ENCODE results near the gene PLA2G6. TPM values are rescaled to one million over a fixed set of nuclear protein-coding genes. Genes with fewer than 3 reads are reported as not detected.
"Not testable (repeated sequence)": the region's sequence is repeated elsewhere in the genome, so short reads cannot be mapped to it uniquely, and the experiment has no call there.

The PLA2G6 gene
- total RNA-seq, 2 experiments from 2014 or later: 25.5 to 28.4 TPM

DNA sequence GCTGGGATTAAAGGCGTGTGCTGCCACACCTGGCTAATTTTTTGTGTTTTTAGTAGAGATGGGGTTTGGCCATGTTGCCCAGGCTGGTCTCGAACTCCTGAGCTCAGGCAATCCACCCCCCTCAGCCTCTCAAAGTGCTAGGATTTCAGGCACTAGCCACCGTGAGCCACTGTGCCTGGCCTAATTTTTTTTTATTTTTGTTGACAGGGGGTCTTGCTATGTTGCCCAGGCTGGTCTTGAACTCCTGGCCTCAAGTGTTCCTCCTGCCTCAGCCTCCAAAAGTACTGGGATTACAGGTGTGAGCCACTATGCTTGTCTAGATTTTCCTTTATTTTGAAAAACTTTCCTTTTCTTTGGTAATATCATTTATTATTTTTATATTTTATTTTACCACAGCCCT lies 35.5 kb downstream of the PLA2G6 start:
- POLR2A ChIA-PET: not testable (repeated sequence)
- CTCF ChIA-PET: interaction anchor here (0.7 to 0.9 kb wide), 2 partner anchors 9 to 46 kb away, joined by 4 to 5 read pairs; no protein-coding TSS in a partner anchor

DNA sequence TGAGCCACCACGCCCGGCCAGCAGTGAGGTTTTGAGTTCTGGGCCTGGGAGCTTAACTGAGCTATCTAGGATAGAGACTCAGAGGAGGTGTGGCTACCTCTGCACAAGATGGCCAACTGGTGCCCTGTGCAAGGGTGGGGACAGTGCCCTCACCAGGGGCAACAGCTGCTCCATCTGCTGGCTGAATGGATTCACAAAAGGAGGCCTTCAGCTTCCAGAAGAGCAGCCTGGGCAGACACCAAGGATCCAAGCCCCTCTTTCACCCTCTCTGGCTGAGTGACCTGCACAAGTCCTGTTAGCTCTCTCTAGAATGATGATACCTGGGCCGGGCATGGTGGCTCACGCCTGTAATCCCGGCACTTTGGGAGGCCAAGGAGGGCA lies 37.6 kb downstream of the PLA2G6 start:
- ChIA-PET POLR2A (no interaction called here), CTCF (interaction anchor here (0.9 kb wide), 1 partner anchor 29 kb away, joined by 3 read pairs; no protein-coding TSS in a partner anchor)

DNA sequence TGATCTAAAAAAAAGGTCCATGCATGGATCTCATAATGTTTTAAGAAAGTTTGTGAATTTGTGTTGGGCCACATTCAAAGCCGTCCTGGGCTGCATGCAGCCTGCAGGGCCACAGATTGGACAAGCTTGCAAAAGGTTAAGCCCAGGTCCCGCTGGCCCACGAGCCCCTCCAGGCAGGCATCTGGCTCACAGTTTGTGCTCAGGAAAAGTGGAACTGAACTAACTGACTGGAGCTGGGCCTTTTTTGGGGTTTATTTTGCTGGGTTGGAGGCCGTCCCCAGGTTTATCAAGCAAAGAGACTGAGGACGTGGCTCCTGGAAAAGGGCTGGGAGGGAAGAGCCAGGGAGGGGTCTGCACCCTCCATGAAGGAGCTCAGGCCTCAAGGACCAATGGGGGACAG lies 39.0 kb downstream of the PLA2G6 start:
- POLR2A ChIA-PET: no interaction called here

DNA sequence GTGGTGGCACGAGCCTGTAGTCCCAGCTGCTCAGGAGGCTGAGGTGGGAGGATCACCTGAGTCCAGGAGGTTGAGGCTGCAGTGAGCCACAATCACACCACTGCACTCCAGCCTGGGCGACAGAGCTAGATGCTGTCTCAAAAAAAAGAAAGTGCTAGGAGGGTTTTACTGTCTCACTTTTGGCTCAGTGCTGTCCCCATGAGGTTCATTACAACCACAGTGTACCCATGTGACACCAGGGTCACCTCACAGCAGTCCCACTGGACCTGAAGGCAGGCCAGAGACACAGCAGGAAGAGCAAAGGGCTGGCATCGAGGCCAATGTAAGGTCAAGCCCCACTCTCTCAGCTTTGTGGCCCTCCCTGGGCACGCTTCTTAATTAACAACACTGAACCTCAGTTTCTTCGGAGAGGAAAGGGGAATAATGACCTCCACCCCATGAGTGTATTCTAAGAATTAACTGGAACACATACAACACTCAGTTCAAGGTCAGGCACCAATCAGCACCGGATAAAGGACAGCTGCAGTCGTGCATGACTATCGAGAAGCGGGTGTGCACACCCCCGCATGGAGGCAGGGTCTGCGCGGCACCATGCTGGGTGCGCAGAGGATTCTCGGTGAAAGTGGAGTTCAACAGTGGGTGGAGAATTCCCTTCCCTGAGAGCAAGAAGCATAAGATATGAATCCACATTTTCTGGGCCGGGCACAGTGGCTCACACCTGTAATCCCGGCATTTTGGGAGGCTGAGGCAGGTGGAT lies 40.2 kb downstream of the PLA2G6 start:
- ChIA-PET POLR2A (no interaction called here), CTCF (no interaction called here)

More for the DNA sequence above, 39.0 kb downstream of the PLA2G6 start:
- CTCF ChIA-PET: interaction anchor here (0.7 kb wide), 1 partner anchor 178 kb away, joined by 6 read pairs; no protein-coding TSS in a partner anchor

DNA sequence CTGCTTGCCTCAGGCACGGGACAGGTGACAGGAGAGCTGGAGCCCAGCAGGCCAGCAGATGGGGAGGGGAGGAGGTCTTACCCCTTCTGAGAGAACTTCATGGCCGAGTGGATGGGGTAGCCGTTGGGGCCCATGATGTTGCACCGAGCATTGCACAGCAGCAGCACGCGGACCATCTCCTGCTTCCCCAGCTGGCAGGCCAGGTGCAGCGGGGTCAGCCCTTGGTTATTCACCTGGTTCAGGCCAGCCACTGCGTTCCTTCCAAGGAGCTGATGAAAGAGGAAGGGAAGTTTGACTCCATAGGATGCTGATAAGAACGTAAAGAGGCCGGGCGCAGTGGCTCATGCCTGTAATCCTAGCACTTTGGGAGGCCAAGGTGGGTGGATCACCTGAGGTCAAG lies 41.7 kb downstream of the PLA2G6 start:
- POLR2A ChIA-PET: interaction anchor here (0.6 kb wide), 1 partner anchor 31 kb away, joined by 5 read pairs; no protein-coding TSS in a partner anchor

DNA sequence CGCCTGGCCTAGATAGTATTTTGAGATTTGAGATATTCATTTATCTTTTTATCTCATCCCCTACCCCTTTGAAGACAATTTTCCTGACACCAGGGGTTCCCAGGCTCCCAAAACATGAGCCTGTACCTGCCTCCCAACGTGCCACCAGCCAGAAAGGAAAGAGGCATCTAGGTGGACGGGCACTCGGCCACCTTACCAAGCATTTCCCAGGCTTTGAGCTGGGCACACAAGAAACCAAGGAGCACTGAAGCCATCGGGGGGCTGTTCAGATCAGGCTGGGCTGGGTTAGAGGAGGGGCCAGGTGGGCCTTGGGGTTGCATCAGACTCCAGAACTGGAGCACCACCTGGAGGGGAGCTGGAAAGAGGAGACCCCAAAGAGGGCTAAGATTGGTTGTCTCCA lies 42.7 kb downstream of the PLA2G6 start:
- POLR2A ChIA-PET: no interaction called here
- CTCF ChIA-PET: interaction anchor here (1.3 kb wide), 1 partner anchor 25 kb away, joined by 4 read pairs; no protein-coding TSS in a partner anchor

More for the DNA sequence above, 41.7 kb downstream of the PLA2G6 start:
- CTCF ChIA-PET: interaction anchor here (0.6 to 1.3 kb wide), 2 partner anchors 26 to 171 kb away, joined by 3 to 4 read pairs; no protein-coding TSS in a partner anchor

DNA sequence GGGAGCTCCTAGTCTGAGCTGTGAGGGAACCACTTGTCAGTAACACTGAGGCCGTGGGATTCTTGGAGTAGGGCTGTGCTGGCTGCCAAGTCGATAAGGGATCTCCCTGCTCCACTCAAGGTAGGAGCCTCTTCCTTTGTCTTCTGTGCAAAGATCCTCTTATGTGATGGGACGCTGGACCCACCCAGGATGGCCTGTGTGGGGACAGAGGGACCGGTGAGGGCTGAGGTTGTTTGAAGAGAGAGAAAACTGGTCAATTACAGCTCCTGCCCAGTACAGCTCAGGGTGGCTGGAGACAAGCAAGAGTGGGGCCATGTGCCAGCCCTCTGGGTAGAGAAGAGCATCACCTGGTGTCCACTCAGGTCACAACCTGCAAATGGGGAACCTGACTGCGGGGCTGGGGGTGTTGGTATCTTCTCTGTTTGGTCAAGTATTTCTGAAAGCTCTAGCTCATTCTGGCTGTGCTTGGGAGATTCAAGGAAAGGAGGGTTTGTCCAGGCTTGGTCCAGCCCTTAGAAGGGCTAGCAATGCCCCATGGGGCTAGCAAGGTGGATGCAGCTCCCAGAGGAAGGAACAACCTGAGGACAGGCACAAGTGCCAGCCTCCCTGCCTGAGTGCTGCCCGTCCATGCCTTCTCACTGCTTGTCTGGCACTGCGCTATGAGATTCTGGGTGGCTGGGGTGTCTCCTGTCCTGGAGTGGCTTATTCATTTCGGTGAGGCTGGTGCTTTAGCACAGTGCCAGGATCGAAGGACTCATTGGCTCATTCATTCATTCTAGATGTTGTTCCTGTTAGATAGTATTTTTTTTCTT lies 43.5 kb downstream of the PLA2G6 start:
- CTCF ChIA-PET: interaction anchor here (0.9 kb wide), 1 partner anchor 175 kb away, joined by 3 read pairs; no protein-coding TSS in a partner anchor
- POLR2A ChIA-PET: no interaction called here

DNA sequence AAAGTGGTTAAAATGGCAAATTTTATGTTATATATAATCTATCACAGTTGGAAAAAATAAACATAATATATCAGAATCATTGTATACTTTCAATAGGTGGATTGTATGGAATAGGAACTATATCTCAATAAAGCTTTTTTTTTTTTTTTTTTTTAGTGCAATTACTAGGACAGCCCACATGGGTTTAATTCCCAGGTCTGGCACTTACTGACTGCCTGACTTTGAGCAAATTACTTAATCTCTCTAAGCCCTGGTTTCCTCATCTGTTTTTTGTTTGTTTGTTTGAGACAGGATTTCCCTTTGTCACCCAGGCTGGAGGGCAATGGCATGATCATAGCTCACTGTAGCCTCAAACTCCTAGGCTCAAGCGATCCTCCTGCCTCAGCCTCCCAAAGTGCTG lies 45.0 kb downstream of the PLA2G6 start:
- ChIA-PET POLR2A (no interaction called here), CTCF (interaction anchor here (0.6 to 0.9 kb wide), 5 partner anchors 9 to 1885 kb away, joined by 3 to 4 read pairs (median 3); no protein-coding TSS in a partner anchor)

DNA sequence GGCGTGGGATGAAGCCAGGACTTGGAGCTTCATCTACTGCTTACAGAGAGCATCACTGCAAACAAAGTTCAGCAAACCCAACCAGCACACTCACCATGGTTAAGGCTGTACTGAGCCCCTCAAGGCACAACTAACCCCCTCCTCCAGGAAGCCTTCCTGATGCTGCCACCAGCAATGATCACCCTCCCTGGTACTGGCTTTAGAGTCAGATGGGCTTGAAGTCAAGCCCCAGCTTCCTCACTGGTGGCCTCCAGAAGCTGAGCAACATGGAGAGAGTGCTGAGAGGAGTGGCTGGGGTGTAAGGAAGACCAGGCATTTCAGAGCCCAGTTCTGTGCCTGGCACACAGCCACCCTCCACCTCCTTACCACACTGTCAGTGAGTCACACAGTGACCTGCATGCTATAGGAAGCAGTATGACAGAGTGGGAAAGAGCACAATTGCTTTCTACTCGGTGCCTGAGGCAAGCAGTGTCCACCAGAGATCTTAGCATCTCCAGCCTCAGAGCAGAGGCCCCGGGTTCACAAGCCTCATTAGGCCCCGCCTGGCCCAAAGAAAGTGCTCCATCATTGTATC lies 46.4 kb downstream of the PLA2G6 start:
- POLR2A ChIA-PET: no interaction called here
- CTCF ChIA-PET: no interaction called here

DNA sequence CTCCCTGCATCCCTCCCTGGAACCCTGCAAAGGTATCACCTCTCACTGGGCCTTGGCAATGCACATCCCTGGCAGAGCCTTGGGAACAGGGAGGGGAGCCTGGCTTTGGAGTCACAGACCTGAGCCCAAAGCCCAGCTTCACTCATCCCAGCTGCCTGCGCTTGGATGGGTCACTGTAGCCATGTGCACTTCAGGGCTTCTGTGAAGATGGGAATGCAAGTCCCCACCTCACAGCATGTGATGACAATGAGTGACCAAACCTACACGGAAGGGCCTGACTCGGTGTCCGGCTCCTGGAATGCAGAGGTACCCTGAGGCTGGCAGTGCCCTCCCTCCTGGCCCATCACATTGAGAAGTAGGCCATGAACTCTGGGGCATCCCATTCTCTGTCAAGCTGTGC lies 48.3 kb downstream of the PLA2G6 start:
- CTCF ChIA-PET: no interaction called here
- POLR2A ChIA-PET: no interaction called here

DNA sequence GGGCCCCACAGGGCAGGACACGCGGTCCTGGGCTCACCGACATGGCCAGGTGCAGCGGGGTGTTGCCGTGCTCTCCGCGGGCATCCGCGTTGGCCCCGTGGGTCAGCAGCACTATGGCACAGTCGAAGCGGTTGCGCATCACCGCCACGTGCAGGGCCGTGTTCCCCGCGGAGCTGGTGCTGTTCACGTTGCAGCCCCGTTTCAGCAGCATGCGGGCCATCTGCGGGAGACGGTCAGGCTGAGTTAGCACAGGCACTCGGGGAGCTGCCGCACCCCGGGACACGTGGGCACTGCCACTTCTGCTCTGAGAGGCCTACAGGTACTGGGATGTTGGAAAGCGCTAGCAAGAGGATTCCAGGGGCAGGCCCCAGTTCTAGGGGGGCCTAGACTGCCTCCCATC lies 48.8 kb downstream of the PLA2G6 start:
- ChIA-PET POLR2A (no interaction called here), CTCF (no interaction called here)

DNA sequence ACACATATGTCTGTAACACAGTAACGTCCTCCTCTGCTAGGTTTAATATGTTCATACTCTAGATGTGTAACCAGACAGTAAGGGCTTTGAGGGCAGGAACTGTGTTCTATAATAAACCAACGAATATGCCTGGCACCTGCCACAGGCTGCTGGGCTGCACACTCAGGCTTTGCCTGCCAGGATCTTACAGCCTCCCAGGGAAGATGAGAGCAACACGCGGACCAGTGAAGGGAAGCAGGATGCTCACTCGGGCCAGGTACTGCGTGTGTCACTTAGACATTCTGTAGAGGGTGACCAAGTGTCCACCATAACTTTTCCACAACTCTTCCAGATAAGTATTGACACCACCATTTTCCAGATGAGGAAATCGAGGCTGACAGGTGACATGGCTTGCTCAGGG lies 49.5 kb downstream of the PLA2G6 start:
- CTCF ChIA-PET: no interaction called here
- POLR2A ChIA-PET: no interaction called here

DNA sequence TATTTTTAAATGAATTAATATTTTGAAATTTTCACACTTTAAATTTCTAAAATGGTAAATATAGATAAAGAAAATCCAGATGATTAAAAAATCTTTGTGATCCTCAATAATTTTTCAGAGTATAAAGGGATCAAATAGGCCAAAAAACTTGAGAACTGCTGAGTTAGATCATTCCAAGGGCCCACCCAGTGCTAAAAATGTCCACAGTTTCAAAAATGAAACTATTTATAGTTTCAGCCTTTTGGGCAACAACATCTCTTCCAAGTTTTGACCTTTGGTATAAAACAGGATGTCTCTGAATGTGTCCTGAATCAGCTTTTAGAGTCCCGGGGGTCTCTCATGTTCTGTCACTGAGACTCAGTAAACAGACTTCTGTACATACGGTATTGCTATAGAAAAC lies 50.2 kb downstream of the PLA2G6 start:
- ChIA-PET CTCF (no interaction called here), POLR2A (no interaction called here)

DNA sequence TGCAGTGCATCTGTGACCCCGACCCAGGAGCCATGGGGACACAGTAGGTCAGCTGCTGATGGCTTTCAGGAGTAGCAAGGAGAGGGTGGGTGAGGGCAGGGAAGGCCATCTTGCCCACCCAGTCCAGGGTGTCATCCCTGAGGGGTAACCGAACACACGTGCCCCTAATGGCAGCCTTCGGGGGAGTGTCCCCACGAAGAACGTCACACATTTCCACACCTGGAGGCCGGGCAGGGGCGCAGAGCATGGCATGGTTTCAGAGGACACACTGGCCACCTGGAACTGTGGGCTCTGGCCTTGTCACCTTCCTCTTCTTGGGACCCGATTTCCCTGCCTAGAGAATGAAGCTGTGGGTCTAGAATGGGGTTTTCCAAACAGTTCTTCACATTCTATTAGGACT lies 51.8 kb downstream of the PLA2G6 start:
- ChIA-PET CTCF (interaction anchor here (0.6 kb wide), 1 partner anchor 77 kb away, joined by 3 read pairs; no protein-coding TSS in a partner anchor), POLR2A (no interaction called here)

DNA sequence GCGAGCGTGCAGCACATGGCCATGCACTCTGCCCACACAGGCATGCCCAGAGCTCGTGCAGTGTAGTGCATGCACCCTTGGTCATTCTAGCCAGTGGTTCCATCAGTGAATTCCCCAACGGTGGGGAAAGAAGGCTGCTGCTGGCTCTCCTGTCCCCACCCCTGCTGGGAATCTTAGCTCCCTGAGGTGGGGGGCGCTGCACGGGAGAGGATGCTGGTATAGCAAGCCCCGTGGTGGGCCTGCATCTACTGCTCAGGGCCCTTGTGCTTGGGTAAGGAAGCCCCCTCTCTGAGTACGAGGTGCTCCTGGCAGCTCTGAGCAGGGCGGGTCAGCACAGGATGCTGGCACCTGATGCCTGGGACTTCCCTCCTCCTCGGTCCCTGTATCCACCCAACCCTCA lies 52.6 kb downstream of the PLA2G6 start:
- CTCF ChIA-PET: no interaction called here
- POLR2A ChIA-PET: no interaction called here

DNA sequence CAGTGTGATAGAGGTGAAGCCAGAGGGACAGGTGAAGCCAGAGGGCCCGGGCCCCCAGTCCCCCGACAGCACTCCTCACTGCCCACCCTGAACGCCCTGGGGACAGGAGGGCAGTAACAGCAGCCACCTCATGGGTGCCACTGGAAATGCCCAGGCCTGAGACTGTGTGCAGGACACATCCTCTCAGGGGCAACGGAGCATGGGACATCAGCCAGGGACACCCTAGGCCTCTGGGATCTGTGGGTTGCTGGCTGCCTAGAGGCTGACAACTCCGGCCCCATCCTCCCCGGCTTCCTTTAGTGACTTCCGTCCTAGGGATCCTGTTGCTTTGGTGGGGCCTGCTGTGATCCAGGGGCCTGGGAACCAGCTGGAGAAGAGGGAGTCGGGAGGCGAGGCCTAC lies 53.8 kb downstream of the PLA2G6 start:
- POLR2A ChIA-PET: no interaction called here
- CTCF ChIA-PET: no interaction called here

DNA sequence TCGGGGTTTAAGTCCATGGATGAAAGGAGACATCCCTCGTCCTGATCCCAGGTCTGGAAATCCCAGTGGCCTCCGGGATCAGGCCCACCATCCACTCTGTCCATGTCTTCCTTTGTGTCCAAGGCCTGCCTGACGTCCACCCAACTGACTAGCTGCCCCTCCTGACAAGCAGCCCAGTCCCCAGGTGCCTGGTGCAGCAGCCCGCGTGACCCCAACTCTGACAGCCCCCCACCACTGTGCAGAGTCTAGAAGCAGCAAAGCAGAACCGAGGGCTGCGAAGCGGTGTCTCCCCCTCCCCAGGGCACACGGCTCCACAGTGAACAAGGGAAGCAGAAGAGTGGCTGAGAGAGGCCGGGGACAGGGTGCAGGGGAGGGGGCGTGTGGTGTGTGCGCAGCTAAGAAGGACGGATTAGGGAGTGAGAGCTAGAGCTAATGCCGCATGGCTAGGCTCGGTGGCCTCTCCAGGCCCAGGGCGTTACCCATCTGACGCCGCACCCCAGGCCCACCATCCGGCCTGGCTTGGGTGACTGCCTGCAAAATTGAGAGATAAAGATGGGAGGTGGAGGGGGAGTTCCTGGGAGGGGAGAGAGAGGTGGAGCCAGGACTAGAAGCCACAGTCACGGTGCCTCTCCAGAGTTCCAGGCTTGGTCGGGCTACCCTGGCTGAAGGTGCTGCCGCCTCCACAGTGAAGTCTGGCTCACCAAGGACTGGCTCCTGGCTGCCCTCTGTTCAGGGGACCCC lies 54.5 kb downstream of the PLA2G6 start:
- ChIA-PET CTCF (no interaction called here), POLR2A (no interaction called here)

DNA sequence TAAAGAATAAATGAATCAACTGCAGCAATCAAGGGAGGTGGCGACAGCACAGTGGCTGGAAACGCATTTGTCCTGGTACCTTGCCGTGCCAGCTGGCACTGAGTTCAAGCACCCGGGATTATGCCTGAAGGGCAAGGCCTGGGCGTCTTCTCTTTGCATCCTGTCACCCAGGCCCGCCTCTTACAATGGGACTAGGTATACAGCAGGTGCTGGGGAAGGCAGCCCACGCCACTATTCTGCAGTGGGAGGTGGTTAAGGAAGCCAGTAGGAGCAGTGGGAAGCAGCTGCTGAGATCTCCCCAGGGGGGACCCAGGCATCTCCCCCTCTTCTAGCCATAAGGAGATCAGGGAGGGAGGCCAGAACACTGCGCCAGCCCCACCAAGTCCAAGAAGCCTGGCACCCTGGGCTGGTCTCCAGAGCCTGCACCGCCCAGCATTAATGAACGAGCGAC lies 55.9 kb downstream of the PLA2G6 start:
- CTCF ChIA-PET: no interaction called here

DNA sequence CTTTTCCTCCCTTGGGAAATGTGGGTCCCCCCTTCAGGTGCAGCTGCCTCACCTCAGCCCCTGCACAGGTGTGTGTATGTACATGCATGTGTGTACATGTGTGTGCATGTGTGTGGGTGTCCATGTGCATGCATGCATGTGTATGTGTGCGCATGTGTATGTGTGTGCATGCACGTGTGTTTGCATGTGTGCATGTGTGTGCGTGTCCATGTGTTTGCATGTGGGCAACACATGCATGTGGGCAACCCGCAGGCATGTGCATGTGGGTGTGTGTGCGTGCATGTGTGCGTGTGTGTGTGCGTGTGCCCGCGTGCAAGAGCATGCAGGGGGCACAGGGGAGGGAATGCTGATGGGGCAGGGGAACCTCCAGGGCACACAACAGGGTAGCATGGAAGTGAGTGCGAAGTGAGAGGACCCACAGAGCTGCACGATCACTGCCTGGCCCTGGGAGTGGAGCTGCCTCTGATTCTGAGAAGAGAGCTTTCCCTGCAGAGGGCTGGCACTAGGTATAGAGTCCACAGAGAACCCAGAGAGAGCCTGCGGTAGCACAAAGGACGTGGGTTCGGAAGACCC lies 56.5 kb downstream of the PLA2G6 start:
- POLR2A ChIA-PET: no interaction called here
- CTCF ChIA-PET: no interaction called here

More for the DNA sequence above, 55.9 kb downstream of the PLA2G6 start:
- POLR2A ChIA-PET: no interaction called here
